Ishikawa (cell line): ENCODE data around the gene DPH7.

Experiments
- CREB1 ChIP-seq: IDR thresholded peaks from 2 replicates; pipeline ENCODE4 v1.6.1; 2012; ENCODE audit warnings: low read depth
- EGR1 ChIP-seq: IDR thresholded peaks from 2 replicates; pipeline ENCODE4 v1.6.1; 2012
- EP300 ChIP-seq: IDR thresholded peaks from 2 replicates; pipeline ENCODE4 v1.6.1; 2012; ENCODE audit warnings: borderline replicate concordance
- NFIC ChIP-seq: IDR thresholded peaks from 2 replicates; pipeline ENCODE4 v1.6.1; 2012
- REST ChIP-seq: IDR thresholded peaks from 2 replicates; pipeline ENCODE4 v1.6.1; 2012; ENCODE audit warnings: low read depth, mild to moderate bottlenecking

GRCh38 chr9:137564134-137564533 is 14.6 kb downstream of the DPH7 start:
- no peak for TF ChIP-seq NFIC
- TF ChIP-seq EP300 = no peak
- no peak for TF ChIP-seq EGR1
- no peak for TF ChIP-seq CREB1
- no peak for TF ChIP-seq REST
